Measurements from ENCODE around the gene RPA3.

DNA sequence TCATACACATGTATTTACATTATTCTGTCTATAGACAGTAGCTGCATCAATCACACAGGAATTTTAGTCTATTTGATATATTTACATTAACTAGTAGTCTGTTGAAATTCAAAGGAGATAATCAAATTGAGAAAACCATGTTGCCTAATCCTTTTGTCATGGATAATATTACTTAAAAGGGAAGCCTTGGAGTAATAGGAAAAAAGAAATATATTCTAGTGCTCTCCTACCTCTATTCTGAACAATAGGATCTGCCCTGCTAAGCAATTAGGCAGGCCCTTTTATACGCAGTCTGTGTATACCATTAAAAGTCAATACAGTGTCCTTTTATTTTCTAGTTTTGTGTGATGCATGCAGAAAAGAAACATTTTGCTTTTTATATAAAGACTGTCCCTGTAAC is 53.4 kb downstream of the RPA3 start:
- no peak for TF ChIP-seq TAF1 (IDR thresholded peaks at IDR 0.05; ENCODE audit: low read depth)
- no peak for TF ChIP-seq CREB1 (IDR thresholded peaks at IDR 0.05; ENCODE audit: low read depth)
- TF ChIP-seq RAD21 (IDR thresholded peaks at IDR 0.05; ENCODE audit: low read depth), result no peak
- no peak for TF ChIP-seq CEBPB (IDR thresholded peaks at IDR 0.05)
- TF ChIP-seq NFIC (IDR thresholded peaks at IDR 0.05), result no peak
- TF ChIP-seq, protein P1, sequence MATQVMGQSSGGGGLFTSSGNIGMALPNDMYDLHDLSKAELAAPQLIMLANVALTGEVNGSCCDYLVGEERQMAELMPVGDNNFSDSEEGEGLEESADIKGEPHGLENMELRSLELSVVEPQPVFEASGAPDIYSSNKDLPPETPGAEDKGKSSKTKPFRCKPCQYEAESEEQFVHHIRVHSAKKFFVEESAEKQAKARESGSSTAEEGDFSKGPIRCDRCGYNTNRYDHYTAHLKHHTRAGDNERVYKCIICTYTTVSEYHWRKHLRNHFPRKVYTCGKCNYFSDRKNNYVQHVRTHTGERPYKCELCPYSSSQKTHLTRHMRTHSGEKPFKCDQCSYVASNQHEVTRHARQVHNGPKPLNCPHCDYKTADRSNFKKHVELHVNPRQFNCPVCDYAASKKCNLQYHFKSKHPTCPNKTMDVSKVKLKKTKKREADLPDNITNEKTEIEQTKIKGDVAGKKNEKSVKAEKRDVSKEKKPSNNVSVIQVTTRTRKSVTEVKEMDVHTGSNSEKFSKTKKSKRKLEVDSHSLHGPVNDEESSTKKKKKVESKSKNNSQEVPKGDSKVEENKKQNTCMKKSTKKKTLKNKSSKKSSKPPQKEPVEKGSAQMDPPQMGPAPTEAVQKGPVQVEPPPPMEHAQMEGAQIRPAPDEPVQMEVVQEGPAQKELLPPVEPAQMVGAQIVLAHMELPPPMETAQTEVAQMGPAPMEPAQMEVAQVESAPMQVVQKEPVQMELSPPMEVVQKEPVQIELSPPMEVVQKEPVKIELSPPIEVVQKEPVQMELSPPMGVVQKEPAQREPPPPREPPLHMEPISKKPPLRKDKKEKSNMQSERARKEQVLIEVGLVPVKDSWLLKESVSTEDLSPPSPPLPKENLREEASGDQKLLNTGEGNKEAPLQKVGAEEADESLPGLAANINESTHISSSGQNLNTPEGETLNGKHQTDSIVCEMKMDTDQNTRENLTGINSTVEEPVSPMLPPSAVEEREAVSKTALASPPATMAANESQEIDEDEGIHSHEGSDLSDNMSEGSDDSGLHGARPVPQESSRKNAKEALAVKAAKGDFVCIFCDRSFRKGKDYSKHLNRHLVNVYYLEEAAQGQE (IDR thresholded peaks at IDR 0.05; ENCODE audit: low read depth), result no peak
- no peak for TF ChIP-seq EP300 (IDR thresholded peaks at IDR 0.05; ENCODE audit: borderline replicate concordance)
- TF ChIP-seq TCF12 (IDR thresholded peaks at IDR 0.05; ENCODE audit: low read depth), result no peak
- no peak for TF ChIP-seq YY1 (IDR thresholded peaks at IDR 0.05; ENCODE audit: low read depth)
- no peak for TF ChIP-seq ZBTB7A (IDR thresholded peaks at IDR 0.05; ENCODE audit: low read depth)
- TF ChIP-seq, protein P2, sequence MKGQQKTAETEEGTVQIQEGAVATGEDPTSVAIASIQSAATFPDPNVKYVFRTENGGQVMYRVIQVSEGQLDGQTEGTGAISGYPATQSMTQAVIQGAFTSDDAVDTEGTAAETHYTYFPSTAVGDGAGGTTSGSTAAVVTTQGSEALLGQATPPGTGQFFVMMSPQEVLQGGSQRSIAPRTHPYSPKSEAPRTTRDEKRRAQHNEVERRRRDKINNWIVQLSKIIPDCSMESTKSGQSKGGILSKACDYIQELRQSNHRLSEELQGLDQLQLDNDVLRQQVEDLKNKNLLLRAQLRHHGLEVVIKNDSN (IDR thresholded peaks at IDR 0.05), result no peak

Measured in Ishikawa (cell line).